Neuronal stem cell (in vitro differentiated cells): Measurements from ENCODE around the gene STRBP.
A peak's percentile ranks its signal among the peaks of the same experiment; 100 is the strongest.

Experiments
- DNase-seq: peaks from one replicate; pipeline ENCODE4 v3.0.0-alpha.2; 2013; ENCODE audit warnings: low spot score
- H2AFZ ChIP-seq: one replicate; pipeline ENCODE4 v1.6.1; 2013; ENCODE audit warnings: mild to moderate bottlenecking, low read length, inconsistent platforms
- H2AK5ac ChIP-seq: 2 replicates; pipeline ENCODE4 v1.6.1; 2013; ENCODE audit warnings: low read depth, mild to moderate bottlenecking, inconsistent platforms, low read length, moderate library complexity, mixed read lengths
- H2BK120ac ChIP-seq: 2 replicates; pipeline ENCODE4 v1.6.1; 2013; ENCODE audit warnings: low read depth, mild to moderate bottlenecking, inconsistent platforms, low read length, moderate library complexity, mixed read lengths
- H2BK12ac ChIP-seq: one replicate; pipeline ENCODE4 v1.6.1; 2013; ENCODE audit warnings: low read length, inconsistent platforms
- H2BK15ac ChIP-seq: 2 replicates; pipeline ENCODE4 v1.6.1; 2013; ENCODE audit warnings: mild to moderate bottlenecking, low read length, inconsistent platforms, mixed read lengths
- H2BK5ac ChIP-seq: one replicate; pipeline ENCODE4 v1.6.1; 2013; ENCODE audit warnings: inconsistent platforms, mild to moderate bottlenecking, low read length, moderate library complexity
- H3K14ac ChIP-seq: one replicate; pipeline ENCODE4 v1.6.1; 2013; ENCODE audit warnings: low read length, inconsistent platforms
- H3K18ac ChIP-seq: 2 replicates; pipeline ENCODE4 v1.6.1; 2013; ENCODE audit warnings: low read length, inconsistent platforms
- H3K23ac ChIP-seq: 2 replicates; pipeline ENCODE4 v1.6.1; 2013; ENCODE audit warnings: low read depth, mild to moderate bottlenecking, mixed read lengths, low read length, inconsistent platforms; ENCODE audit not compliant: poor library complexity
- H3K27ac ChIP-seq: replicated peaks from 3 replicates; pipeline ENCODE4 v1.5.1; 2013; ENCODE audit warnings: low read length, inconsistent platforms
- H3K27me3 ChIP-seq, 3 experiments: 2 replicates each; pipeline ENCODE4 v1.6.1; 2013; ENCODE audit warnings: low read length in 3 of 3, mild to moderate bottlenecking in 2 of 3, inconsistent platforms in 1 of 3, low read depth in 1 of 3, mixed read lengths in 1 of 3, moderate library complexity in 1 of 3; ENCODE audit not compliant: control insufficient read depth in 3 of 3, insufficient read depth in 3 of 3
- H3K36me3 ChIP-seq, 2 donors: replicated peaks in 1 of 2; 2 replicates each; pipeline ENCODE4 v1.6.1; 2013; ENCODE audit warnings: low read length in 2 of 2; ENCODE audit not compliant: control insufficient read depth in 2 of 2, insufficient read depth in 2 of 2
- H3K4ac ChIP-seq: 2 replicates; pipeline ENCODE4 v1.6.1; 2013; ENCODE audit warnings: inconsistent platforms, mild to moderate bottlenecking, low read length, moderate library complexity
- H3K4me1 ChIP-seq, 2 donors: 1 replicate in 1 of 2; 2 replicates in 1 of 2; pipeline ENCODE4 v1.6.1; 2013; ENCODE audit warnings: low read length in 2 of 2, low read depth in 1 of 2; ENCODE audit not compliant: control insufficient read depth in 2 of 2, insufficient read depth in 1 of 2
- H3K4me2 ChIP-seq: one replicate; pipeline ENCODE4 v1.6.1; 2013; ENCODE audit warnings: mild to moderate bottlenecking, low read length, inconsistent platforms; ENCODE audit not compliant: insufficient read depth, poor library complexity, severe bottlenecking
- H3K4me3 ChIP-seq, 2 donors: 2 replicates each; pipeline ENCODE4 v1.5.1; 2013; ENCODE audit warnings: low read length in 2 of 2, mild to moderate bottlenecking in 2 of 2, inconsistent platforms in 1 of 2, moderate library complexity in 1 of 2
- H3K79me1 ChIP-seq: one replicate; pipeline ENCODE4 v1.6.1; 2013; ENCODE audit warnings: low read depth, mild to moderate bottlenecking, inconsistent platforms, low read length, moderate library complexity
- H3K9ac ChIP-seq: one replicate; pipeline ENCODE4 v1.6.1; 2013; ENCODE audit warnings: mild to moderate bottlenecking, low read depth, low read length, inconsistent platforms; ENCODE audit not compliant: poor library complexity
- H3K9me3 ChIP-seq, 2 donors: replicated peaks in 1 of 2; 2 replicates each; pipeline versions ENCODE3 to v1.6.1; 2013; ENCODE audit warnings: low read length in 2 of 2, mild to moderate bottlenecking in 2 of 2, inconsistent platforms in 1 of 2, low read depth in 1 of 2, mixed read lengths in 1 of 2, moderate library complexity in 1 of 2; ENCODE audit not compliant: control insufficient read depth in 2 of 2, insufficient read depth in 1 of 2
- H4K8ac ChIP-seq: one replicate; pipeline ENCODE4 v1.6.1; 2013; ENCODE audit warnings: low read depth, mild to moderate bottlenecking, inconsistent platforms, low read length, moderate library complexity
- H4K91ac ChIP-seq: one replicate; pipeline ENCODE4 v1.6.1; 2013; ENCODE audit warnings: low read length, low read depth, mild to moderate bottlenecking, inconsistent platforms; ENCODE audit not compliant: poor library complexity
- WGBS, 2 donors: extraction: QIAGEN DNeasy Blood & Tissue Kit; methylation state at CpG; one replicate each; pipeline ENCODE4 v1.1.7; 2013; ENCODE audit warnings: missing lambda C conversion rate in 2 of 2, mixed read lengths in 1 of 2; ENCODE audit not compliant: insufficient read length in 2 of 2, insufficient replicate concordance in 1 of 2; ENCODE audit errors: extremely low coverage in 2 of 2; 5-methylcytosine and 5-hydroxymethylcytosine counted together

The STRBP gene

GRCh38 chr9:123119566-123119965, 148.8 kb downstream of the STRBP start:
- H3K9me3 ChIP-seq = no peaks in the 10 kb centered on the region
- no peak overlapping the region for H2AFZ ChIP-seq
- no peak for DNase-seq
- no peak overlapping the region for H2BK15ac ChIP-seq
- H3K4me3 ChIP-seq = no peak overlapping the region
- no peak overlapping the region for H3K27ac ChIP-seq
- H3K4ac ChIP-seq = no peak overlapping the region
- WGBS, 2 donors = no CpG with 5 or more reads among the region's 7 CpGs
- peak overlapping the region; percentile 13 for H3K18ac ChIP-seq
- no peak overlapping the region for H2AK5ac ChIP-seq
- no peak overlapping the region for H2BK120ac ChIP-seq
- no peaks in the 10 kb centered on the region for H3K27me3 ChIP-seq
- H4K8ac ChIP-seq = no peak overlapping the region
- no peak overlapping the region for H2BK5ac ChIP-seq
- H4K91ac ChIP-seq = no peak overlapping the region
- H3K4me2 ChIP-seq = no peak overlapping the region
- H3K4me1 ChIP-seq = peaks cover 2 to 9% of the 10 kb centered on the region in 2 donors
- H3K9ac ChIP-seq = no peak overlapping the region
- no peaks in the 10 kb centered on the region for H3K79me1 ChIP-seq
- H3K23ac ChIP-seq = no peak overlapping the region
- no peak overlapping the region for H2BK12ac ChIP-seq
- peaks cover 3 to 21% of the 10 kb centered on the region in 2 donors for H3K36me3 ChIP-seq
- H3K14ac ChIP-seq = no peak overlapping the region

GRCh38 chr9:123116036-123116435, 152.3 kb downstream of the STRBP start:
- Histone ChIP-seq H3K14ac (no peak overlapping the region), H2AFZ (no peak overlapping the region), H3K36me3 (peaks cover 9 to 37% of the 10 kb centered on the region in 2 donors), H3K23ac (no peak overlapping the region), H3K27ac (no peak overlapping the region), H4K8ac (no peak overlapping the region), H2BK15ac (no peak overlapping the region), H2BK120ac (no peak overlapping the region), H3K4me3 (no peak overlapping the region), H3K18ac (no peak overlapping the region), H3K4me2 (no peak overlapping the region), H3K9ac (no peak overlapping the region), H3K4me1 (peaks cover 2 to 12% of the 10 kb centered on the region in 2 donors), H3K9me3 (no peaks in the 10 kb centered on the region), H3K4ac (no peak overlapping the region), H4K91ac (no peak overlapping the region), H3K79me1 (no peaks in the 10 kb centered on the region), H2BK12ac (no peak overlapping the region), H2AK5ac (no peak overlapping the region), H3K27me3 (no peaks in the 10 kb centered on the region), H2BK5ac (no peak overlapping the region)
- WGBS, 2 donors = no CpG with 5 or more reads among the region's 6 CpGs
- no peak for DNase-seq

GRCh38 chr9:123115146-123115913, 153.1 kb downstream of the STRBP start:
- H3K27ac ChIP-seq = no peak overlapping the region
- no peaks in the 10 kb centered on the region for H3K79me1 ChIP-seq
- no peak overlapping the region for H4K91ac ChIP-seq
- H3K4me2 ChIP-seq = no peak overlapping the region
- H3K4ac ChIP-seq = no peak overlapping the region
- H3K4me3 ChIP-seq = no peak overlapping the region
- no peak overlapping the region for H3K14ac ChIP-seq
- H3K9me3 ChIP-seq = no peaks in the 10 kb centered on the region
- H2BK15ac ChIP-seq = no peak overlapping the region
- H2AK5ac ChIP-seq = no peak overlapping the region
- no peak overlapping the region for H2BK12ac ChIP-seq
- H2AFZ ChIP-seq = no peak overlapping the region
- H3K23ac ChIP-seq = no peak overlapping the region
- H3K18ac ChIP-seq = no peak overlapping the region
- peaks cover 2 to 9% of the 10 kb centered on the region in 2 donors for H3K4me1 ChIP-seq
- H3K27me3 ChIP-seq = no peaks in the 10 kb centered on the region
- no peak overlapping the region for H2BK120ac ChIP-seq
- H2BK5ac ChIP-seq = no peak overlapping the region
- H4K8ac ChIP-seq = no peak overlapping the region
- H3K9ac ChIP-seq = no peak overlapping the region
- H3K36me3 ChIP-seq = peaks cover 9 to 39% of the 10 kb centered on the region in 2 donors
- no peak for DNase-seq
- WGBS, 2 donors = no CpG with 5 or more reads among the region's 16 CpGs

GRCh38 chr9:123113185-123113584, 155.2 kb downstream of the STRBP start:
- Histone ChIP-seq H3K14ac (no peak overlapping the region), H2BK15ac (no peak overlapping the region)

More at GRCh38 chr9:123113185-123113584, 155.2 kb downstream of the STRBP start:
- H3K4me3 ChIP-seq = no peak overlapping the region
- no peak overlapping the region for H2AFZ ChIP-seq
- no peak overlapping the region for H3K23ac ChIP-seq
- no peak overlapping the region for H2AK5ac ChIP-seq
- H3K4me2 ChIP-seq = no peak overlapping the region
- no peak overlapping the region for H2BK12ac ChIP-seq
- H3K9me3 ChIP-seq = no peaks in the 10 kb centered on the region
- H4K8ac ChIP-seq = no peak overlapping the region
- no peaks in the 10 kb centered on the region for H3K27me3 ChIP-seq
- DNase-seq = no peak
- H3K9ac ChIP-seq = no peak overlapping the region
- WGBS, 2 donors = no CpG with 5 or more reads among the region's 7 CpGs
- H3K79me1 ChIP-seq = no peaks in the 10 kb centered on the region
- no peak overlapping the region for H4K91ac ChIP-seq
- H3K18ac ChIP-seq = no peak overlapping the region
- no peak overlapping the region for H3K27ac ChIP-seq
- no peak overlapping the region for H3K4ac ChIP-seq
- H3K36me3 ChIP-seq = peaks cover 19 to 61% of the 10 kb centered on the region in 2 donors
- peaks cover 0 to 3% of the 10 kb centered on the region in 2 donors for H3K4me1 ChIP-seq
- H2BK5ac ChIP-seq = no peak overlapping the region
- H2BK120ac ChIP-seq = no peak overlapping the region
